CD14-positive monocyte (primary cell): ENCODE measurements around the gene ADCY1. TPM values are rescaled to one million over a fixed set of nuclear protein-coding genes. Genes with fewer than 3 reads are reported as not detected.

Experiments
- DNase-seq, 3 donors: peaks; one replicate each; pipeline ENCODE4 v3.0.0-alpha.2; 2011 to 2022
- H2AFZ ChIP-seq: 2 replicates; pipeline ENCODE4 v1.6.0; 2012; ENCODE audit warnings: mild to moderate bottlenecking, low read depth, low read length, inconsistent platforms; ENCODE audit not compliant: insufficient read depth, poor library complexity, severe bottlenecking
- H3K27ac ChIP-seq, 2 donors: 1 replicate in 1 of 2; 2 replicates in 1 of 2; pipeline ENCODE4 v1.5.1; 2012 to 2013; ENCODE audit warnings: low read length in 2 of 2, control low read depth in 1 of 2, inconsistent platforms in 1 of 2, low read depth in 1 of 2, mild to moderate bottlenecking in 1 of 2
- H3K27me3 ChIP-seq, 2 donors: one replicate each; pipeline versions ENCODE4 v1.6.0 to v1.6.1; 2011 to 2013; ENCODE audit warnings: low read length in 2 of 2; ENCODE audit not compliant: control insufficient read depth in 2 of 2, insufficient read depth in 2 of 2
- H3K36me3 ChIP-seq, 2 donors: replicated peaks in 1 of 2; 1 replicate in 1 of 2; 2 replicates in 1 of 2; pipeline versions ENCODE4 v1.5.1 to v1.6.1; 2012 to 2013; ENCODE audit warnings: low read length in 2 of 2, control low read depth in 1 of 2, inconsistent platforms in 1 of 2, mild to moderate bottlenecking in 1 of 2; ENCODE audit not compliant: insufficient read depth in 2 of 2, control insufficient read depth in 1 of 2
- H3K4me1 ChIP-seq, 2 donors: 1 replicate in 1 of 2; 2 replicates in 1 of 2; pipeline versions ENCODE4 v1.5.1 to v1.6.1; 2012 to 2013; ENCODE audit warnings: low read length in 2 of 2, control low read depth in 1 of 2, inconsistent platforms in 1 of 2, mild to moderate bottlenecking in 1 of 2, moderate library complexity in 1 of 2; ENCODE audit not compliant: insufficient read depth in 2 of 2, control insufficient read depth in 1 of 2
- H3K4me2 ChIP-seq: replicated peaks from 2 replicates; pipeline ENCODE3; 2012; ENCODE audit warnings: low read length, moderate library complexity, mild to moderate bottlenecking; ENCODE audit not compliant: poor library complexity, severe bottlenecking; ENCODE audit errors: extremely low read depth
- H3K4me3 ChIP-seq, 3 experiments: fragments of 200-600 bp in 1 of 3; sonication (generic) in 1 of 3; replicated peaks in 1 of 3; 1 replicate in 2 of 3; 2 replicates in 1 of 3; pipeline ENCODE4 v1.5.1; 2011 to 2013; ENCODE audit warnings: low read length in 3 of 3, mild to moderate bottlenecking in 3 of 3, control low read depth in 2 of 3, low read depth in 2 of 3, inconsistent platforms in 1 of 3, moderate library complexity in 1 of 3
- H3K79me2 ChIP-seq: 2 replicates; pipeline ENCODE4 v1.6.0; 2012; ENCODE audit warnings: mild to moderate bottlenecking, control low read depth, inconsistent platforms, low read length, moderate library complexity; ENCODE audit not compliant: insufficient read depth
- H3K9ac ChIP-seq: 2 replicates; pipeline ENCODE4 v1.6.0; 2017; ENCODE audit warnings: low read length, mild to moderate bottlenecking; ENCODE audit not compliant: insufficient read depth, poor library complexity, severe bottlenecking
- H3K9me3 ChIP-seq, 2 donors: replicated peaks in 1 of 2; 1 replicate in 1 of 2; 2 replicates in 1 of 2; pipeline versions ENCODE4 v1.5.1 to v1.6.1; 2012 to 2013; ENCODE audit warnings: low read length in 2 of 2, control low read depth in 1 of 2; ENCODE audit not compliant: control insufficient read depth in 1 of 2, insufficient read depth in 1 of 2
- H4K20me1 ChIP-seq: 2 replicates; pipeline ENCODE4 v1.6.0; 2012; ENCODE audit warnings: mild to moderate bottlenecking, low read length, control low read depth, moderate library complexity; ENCODE audit not compliant: insufficient read depth
- H3K27ac Mint-ChIP-seq, 7 donors: one replicate each; pipeline ENCODE4 v1.8.0; 2020; ENCODE audit warnings: mild to moderate bottlenecking in 7 of 7, mixed read lengths in 7 of 7, moderate library complexity in 6 of 7, inconsistent platforms in 2 of 7
- H3K27me3 Mint-ChIP-seq, 3 donors: one replicate each; pipeline ENCODE4 v1.8.0; 2021 to 2022; ENCODE audit warnings: low read depth in 3 of 3, mild to moderate bottlenecking in 3 of 3, mixed read lengths in 3 of 3, moderate library complexity in 3 of 3, inconsistent platforms in 1 of 3
- H3K36me3 Mint-ChIP-seq, 2 donors: one replicate each; pipeline ENCODE4 v1.8.0; 2020; ENCODE audit warnings: mixed read lengths in 2 of 2, inconsistent platforms in 1 of 2, mild to moderate bottlenecking in 1 of 2
- H3K4me1 Mint-ChIP-seq: one replicate; pipeline ENCODE4 v1.8.0; 2020; ENCODE audit warnings: mild to moderate bottlenecking, mixed read lengths
- H3K4me3 Mint-ChIP-seq, 2 donors: one replicate each; pipeline ENCODE4 v1.8.0; 2020; ENCODE audit warnings: mild to moderate bottlenecking in 2 of 2, mixed read lengths in 2 of 2, moderate library complexity in 1 of 2
- H3K9me3 Mint-ChIP-seq, 7 donors: one replicate each; pipeline ENCODE4 v1.8.0; 2020 to 2022; ENCODE audit warnings: mixed read lengths in 7 of 7, mild to moderate bottlenecking in 6 of 7, moderate library complexity in 6 of 7, inconsistent platforms in 2 of 7
- WGBS: methylation state at CpG from one replicate; pipeline ENCODE4 v1.1.5; 2013; ENCODE audit warnings: missing lambda C conversion rate; ENCODE audit not compliant: insufficient coverage; 5-methylcytosine and 5-hydroxymethylcytosine counted together
- intact Hi-C, 2 donors: fragments of 100-400 bp; cut with micrococcal nuclease; formaldehyde crosslinking; loops; one replicate each; pipeline versions ENCODE4 v1.15.0 to v1.15.1; 2023
- polyA plus RNA-seq, 3 donors: library from polyadenylated mRNA; depleted of rRNA in 1 of 3; unstranded in 2 of 3; stranded (reverse) in 1 of 3; fragments of 300-500 nt in 2 of 3; fragments of >200 nt in 1 of 3; fragmentation: Illumina TruSeq in 2 of 3; gene quantifications; 1 replicate in 2 of 3; 2 replicates in 1 of 3; pipeline ENCODE4 v1.2.3, GENCODE V29; 2012 to 2021
- TF ChIP-seq, protein P1 (sequence below): fragments of 200-600 bp; IDR thresholded peaks from one replicate; pipeline ENCODE4 v1.8.0; 2022; ENCODE audit warnings: antibody characterized with exemption, mild to moderate bottlenecking

Gene ADCY1
- polyA plus RNA-seq, 3 donors, result 0.01 TPM; not detected in 2

- Mint-ChIP-seq H3K27me3 (peaks cover 0 to 2% (median 1%) of the 10 kb centered on the region in 3 donors), H3K4me1 (no peaks in the 10 kb centered on the region), H3K4me3 (no peak overlapping the region), H3K27ac (no peak overlapping the region), H3K9me3 (peaks cover 0 to 5% (median 0%) of the 10 kb centered on the region in 7 donors), H3K36me3 (no peaks in the 10 kb centered on the region)
- TF ChIP-seq, protein P1, sequence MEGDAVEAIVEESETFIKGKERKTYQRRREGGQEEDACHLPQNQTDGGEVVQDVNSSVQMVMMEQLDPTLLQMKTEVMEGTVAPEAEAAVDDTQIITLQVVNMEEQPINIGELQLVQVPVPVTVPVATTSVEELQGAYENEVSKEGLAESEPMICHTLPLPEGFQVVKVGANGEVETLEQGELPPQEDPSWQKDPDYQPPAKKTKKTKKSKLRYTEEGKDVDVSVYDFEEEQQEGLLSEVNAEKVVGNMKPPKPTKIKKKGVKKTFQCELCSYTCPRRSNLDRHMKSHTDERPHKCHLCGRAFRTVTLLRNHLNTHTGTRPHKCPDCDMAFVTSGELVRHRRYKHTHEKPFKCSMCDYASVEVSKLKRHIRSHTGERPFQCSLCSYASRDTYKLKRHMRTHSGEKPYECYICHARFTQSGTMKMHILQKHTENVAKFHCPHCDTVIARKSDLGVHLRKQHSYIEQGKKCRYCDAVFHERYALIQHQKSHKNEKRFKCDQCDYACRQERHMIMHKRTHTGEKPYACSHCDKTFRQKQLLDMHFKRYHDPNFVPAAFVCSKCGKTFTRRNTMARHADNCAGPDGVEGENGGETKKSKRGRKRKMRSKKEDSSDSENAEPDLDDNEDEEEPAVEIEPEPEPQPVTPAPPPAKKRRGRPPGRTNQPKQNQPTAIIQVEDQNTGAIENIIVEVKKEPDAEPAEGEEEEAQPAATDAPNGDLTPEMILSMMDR, result no peak
- Histone ChIP-seq H2AFZ (no peak overlapping the region), H4K20me1 (no peaks in the 10 kb centered on the region), H3K4me2 (no peak overlapping the region), H3K27ac (no peak overlapping the region), H3K9ac (no peak overlapping the region), H3K4me1 (no peaks in the 10 kb centered on the region), H3K9me3 (no peaks in the 10 kb centered on the region), H3K27me3 (no peaks in the 10 kb centered on the region), H3K36me3 (no peaks in the 10 kb centered on the region), H3K4me3 (no peak overlapping the region), H3K79me2 (no peaks in the 10 kb centered on the region)
- intact Hi-C loops, result no loop called here
- 94% methylated on average over 11 of the region's 13 CpGs for whole genome bisulfite sequencing
- DNase-seq, result peak in 1 of 3 donors; percentile 1
Measured at GRCh38 chr7:45647967-45648670, 74.0 kb downstream of the ADCY1 start.

GRCh38 chr7:45648671-45648995, 74.5 kb downstream of the ADCY1 start:
- Histone ChIP-seq H3K27ac (no peak overlapping the region), H4K20me1 (no peaks in the 10 kb centered on the region), H2AFZ (no peak overlapping the region), H3K4me1 (no peaks in the 10 kb centered on the region), H3K9ac (no peak overlapping the region), H3K4me2 (no peak overlapping the region), H3K27me3 (no peaks in the 10 kb centered on the region), H3K79me2 (no peaks in the 10 kb centered on the region), H3K36me3 (no peaks in the 10 kb centered on the region), H3K4me3 (no peak overlapping the region), H3K9me3 (no peaks in the 10 kb centered on the region)
- Mint-ChIP-seq H3K9me3 (peaks cover 0 to 5% (median 0%) of the 10 kb centered on the region in 7 donors), H3K36me3 (no peaks in the 10 kb centered on the region), H3K4me3 (no peak overlapping the region), H3K27me3 (peaks cover 0 to 2% (median 1%) of the 10 kb centered on the region in 3 donors), H3K4me1 (no peaks in the 10 kb centered on the region), H3K27ac (no peak overlapping the region)
- 97% methylated on average over 9 of the region's 10 CpGs for WGBS
- TF ChIP-seq, protein P1, result no peak
- intact Hi-C loops, result no loop called here
- peak in 1 of 3 donors; percentile 2 for DNase-seq
